Spleen (tissue), 7 donors: ENCODE data around the gene NOLC1.

Experiments used
- CTCF ChIP-seq, 11 experiments: fragments of 200-600 bp in 7 of 11; fragments of 450-650 bp in 4 of 11; sonication (generic) in 4 of 11; IDR thresholded peaks in 8 of 11; conservative IDR thresholded peaks in 3 of 11; 1 replicate in 7 of 11; 2 replicates in 4 of 11; pipeline versions ENCODE4 v1.4.0 to v1.8.0; 2016 to 2021; ENCODE audit warnings: antibody characterized with exemption in 11 of 11, inconsistent platforms in 4 of 11, mild to moderate bottlenecking in 1 of 11
- POLR2A ChIP-seq, 3 donors: fragments of 450-650 bp; IDR thresholded peaks; one replicate each; pipeline ENCODE4 v1.5.1; 2017; ENCODE audit warnings: antibody characterized with exemption in 3 of 3, mild to moderate bottlenecking in 1 of 3
- donor health status: DM: no; HTN: no; CAD: no; lungs with moderate emphysema.
- donor health status: DM: no; HTN: no; CAD: no.
- donor health status: DM: no; HTN: no; CAD: no.

GRCh38 chr10:102147561-102147960 is 4.6 kb upstream of the NOLC1 start:
- TF ChIP-seq CTCF (IDR thresholded peaks at IDR 0.05 in 8 of 11, conservative IDR thresholded peaks at IDR 0.05 in 3 of 11) (no peak), POLR2A (IDR thresholded peaks at IDR 0.05) (no peak)
